Activated CD4-positive, alpha-beta memory T cell treated with anti-CD3 and anti-CD28 coated beads, Interleukin-2, amount 10 ng/mL, durations not matched to agents 7 days and 5 days (primary cell): ENCODE measurements around the gene GIMAP7. TPM values are rescaled to one million over a fixed set of nuclear protein-coding genes. Genes with fewer than 3 reads are reported as not detected.
"Not testable (repeated sequence)": the region's sequence is repeated elsewhere in the genome, so short reads cannot be mapped to it uniquely, and the experiment has no call there.

ENCODE experiments used
- CTCF ChIA-PET: fragments of 350-600 bp; sonication (Branson Sonifier 250); formaldehyde crosslinking; loops from one replicate; lab custom pipeline; 2021; ENCODE audit warnings: antibody characterized with exemption, inconsistent platforms; lab: Charles Lee
- POLR2A ChIA-PET: fragments of 350-600 bp; sonication (Branson Sonifier 250); formaldehyde crosslinking; loops from one replicate; lab custom pipeline; 2021; ENCODE audit warnings: antibody characterized with exemption; lab: Charles Lee
- DNase-seq: peaks from one replicate; pipeline ENCODE4 v3.0.0-alpha.2; 2020
- H3K27ac Mint-ChIP-seq: one replicate; pipeline ENCODE4 v1.8.0; 2021; ENCODE audit warnings: mild to moderate bottlenecking, mixed read lengths
- H3K27me3 Mint-ChIP-seq: one replicate; pipeline ENCODE4 v1.8.0; 2021; ENCODE audit warnings: mixed read lengths
- H3K36me3 Mint-ChIP-seq: one replicate; pipeline ENCODE4 v1.8.0; 2021; ENCODE audit warnings: low read depth, mixed read lengths
- H3K4me1 Mint-ChIP-seq: one replicate; pipeline ENCODE4 v1.8.0; 2021; ENCODE audit warnings: mixed read lengths
- H3K4me3 Mint-ChIP-seq: one replicate; pipeline ENCODE4 v1.8.0; 2021; ENCODE audit warnings: mild to moderate bottlenecking, mixed read lengths
- H3K9me3 Mint-ChIP-seq: one replicate; pipeline ENCODE4 v1.8.0; 2021; ENCODE audit warnings: mixed read lengths
- total RNA-seq, 2 experiments: library from RNA; stranded (reverse); gene quantifications; one replicate each; pipeline ENCODE4 v1.2.3, GENCODE V29; 2021

Gene GIMAP7
- total RNA-seq, 2 experiments from 2014 or later, result 169 to 171 TPM

DNA sequence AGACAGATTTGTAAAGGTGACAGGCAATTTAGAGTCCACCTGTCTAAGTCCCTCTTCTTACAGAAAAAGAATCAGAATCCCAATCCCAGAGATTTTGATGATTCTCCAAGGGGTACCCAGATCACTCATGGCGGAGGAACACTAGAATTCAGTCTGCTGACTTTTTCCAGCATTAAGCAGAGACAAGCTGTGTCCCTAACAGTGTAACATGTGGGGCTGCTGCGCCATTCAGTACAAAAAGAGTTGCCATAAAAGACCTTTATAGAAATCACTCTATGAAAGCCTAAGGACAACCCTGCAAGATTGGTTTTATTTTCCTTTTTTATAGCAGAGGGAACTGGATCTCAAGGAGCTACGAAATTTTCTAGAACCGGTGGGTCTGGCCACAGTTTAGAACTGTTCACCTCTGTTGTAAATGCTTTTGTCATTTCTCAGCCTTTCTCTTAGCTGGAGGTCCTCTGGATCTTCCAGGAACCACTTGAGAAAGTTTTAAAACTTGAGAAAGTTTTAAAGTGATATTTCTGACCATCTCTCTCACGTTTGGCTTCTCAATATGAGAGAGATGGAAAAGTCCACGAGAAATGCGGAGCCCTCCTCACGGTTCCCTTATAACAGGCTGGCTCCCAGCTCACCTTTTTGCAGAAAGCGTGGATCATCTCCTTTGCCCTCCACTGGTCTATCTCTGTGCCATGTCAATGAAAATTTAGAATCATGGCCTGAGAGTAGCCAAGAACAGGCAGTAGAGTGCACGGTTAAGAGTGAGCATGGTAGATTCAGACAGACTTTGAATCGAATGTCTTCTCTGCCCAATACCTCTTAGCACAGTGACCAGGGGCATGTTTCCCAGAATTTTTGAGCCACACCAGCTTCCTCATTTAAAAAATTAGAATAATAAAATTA lies 826 bp downstream of the GIMAP7 start:
- ChIA-PET CTCF (interaction anchor here (0.6 to 12.3 kb wide), 15 partner anchors 9 to 241 kb away, joined by 3 to 158 read pairs (median 4); partner anchors contain the start of genes GIMAP4, GIMAP5 and GIMAP8), POLR2A (interaction anchor here (0.6 to 12.3 kb wide), 36 partner anchors 9 to 240 kb away, joined by 3 to 396 read pairs (median 6); partner anchors contain the start of genes ACTR3C, GIMAP1, GIMAP2 and GIMAP4)
- Mint-ChIP-seq H3K36me3 (peaks cover 68% of the 10 kb centered on the region), H3K9me3 (peaks cover 8% of the 10 kb centered on the region), H3K4me3 (peak overlapping the region; percentile 100), H3K27ac (peak overlapping the region; percentile 100), H3K27me3 (no peaks in the 10 kb centered on the region), H3K4me1 (peaks cover 55% of the 10 kb centered on the region)
- DNase-seq, result peak; percentile 27

DNA sequence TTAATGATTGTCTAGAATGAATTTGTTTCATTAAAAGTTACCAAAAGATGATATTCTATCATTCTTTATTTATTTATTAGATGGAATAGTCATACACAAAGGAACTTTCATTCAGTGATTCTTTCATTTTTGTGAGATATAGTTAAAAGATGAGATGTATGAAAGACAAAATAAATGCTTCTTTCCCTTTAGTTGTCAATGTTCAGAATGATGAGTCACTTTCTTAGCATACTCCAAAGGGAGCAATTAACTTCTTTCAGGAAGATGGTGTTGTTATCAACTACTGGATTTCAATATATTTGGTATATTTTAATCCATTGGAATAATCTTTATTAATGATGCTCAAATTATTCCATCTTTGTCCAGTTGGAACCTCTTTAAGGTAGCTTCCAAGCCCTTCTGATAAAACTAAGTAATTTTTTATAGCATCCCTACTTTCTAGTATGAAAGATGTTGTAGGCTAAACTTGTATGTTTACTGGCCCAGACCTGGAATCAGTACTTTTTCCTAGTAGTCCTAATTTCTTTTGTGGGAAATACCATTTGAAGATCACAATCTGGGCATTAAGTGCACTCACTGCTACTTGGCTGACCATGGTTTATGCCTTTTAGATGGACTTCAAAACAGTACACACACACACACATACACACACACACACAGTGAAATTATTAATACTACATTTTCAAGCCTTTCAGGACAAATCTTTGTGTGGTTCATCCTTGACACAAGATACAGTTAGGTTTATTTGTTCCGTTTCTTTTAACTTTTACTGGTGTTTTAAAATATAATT lies 2.5 kb downstream of the GIMAP7 start:
- no peak for DNase-seq
- CTCF ChIA-PET, result interaction anchor here (1.4 to 12.3 kb wide), 2 partner anchors 13 to 66 kb away, joined by 3 to 158 read pairs; partner anchors contain the start of gene GIMAP8
- H3K9me3 Mint-ChIP-seq, result peaks cover 3% of the 10 kb centered on the region

DNA sequence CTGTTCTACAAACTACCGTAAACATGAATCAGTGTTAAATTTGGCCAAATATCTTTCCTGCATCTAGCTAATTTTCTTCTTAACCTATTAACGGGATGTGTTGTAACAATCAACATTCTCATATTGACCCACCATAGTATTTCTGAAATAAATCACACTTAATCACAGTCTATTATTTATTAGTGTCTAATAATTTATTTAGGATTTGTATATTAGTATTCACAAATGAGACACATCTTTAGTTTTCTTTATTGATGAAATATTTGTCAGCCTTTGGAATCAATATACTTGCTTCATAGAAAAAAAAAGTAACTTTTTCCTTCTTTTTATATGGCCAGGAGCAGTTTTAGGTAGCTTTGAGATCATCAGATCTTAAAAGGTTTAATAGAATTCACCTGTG lies 4.6 kb downstream of the GIMAP7 start:
- Mint-ChIP-seq H3K27ac (peak overlapping the region; percentile 88), H3K27me3 (no peaks in the 10 kb centered on the region), H3K36me3 (peaks cover 89% of the 10 kb centered on the region), H3K4me1 (peaks cover 38% of the 10 kb centered on the region), H3K4me3 (peak overlapping the region; percentile 100), H3K9me3 (peaks cover 9% of the 10 kb centered on the region)
- CTCF ChIA-PET, result interaction anchor here (1.1 to 12.3 kb wide), 3 partner anchors 69 to 225 kb away, joined by 3 to 158 read pairs (median 4); partner anchors contain the start of gene GIMAP8
- POLR2A ChIA-PET, result interaction anchor here (0.7 to 12.3 kb wide), 14 partner anchors 16 to 238 kb away, joined by 3 to 396 read pairs (median 8); partner anchors contain the start of genes GIMAP4, GIMAP5, GIMAP6 and GIMAP8
- DNase-seq, result no peak

More for the DNA sequence above, 2.5 kb downstream of the GIMAP7 start:
- peak overlapping the region; percentile 100 for H3K4me3 Mint-ChIP-seq
- H3K27me3 Mint-ChIP-seq, result no peaks in the 10 kb centered on the region
- peak overlapping the region; percentile 100 for H3K27ac Mint-ChIP-seq
- H3K4me1 Mint-ChIP-seq, result peaks cover 51% of the 10 kb centered on the region
- peaks cover 71% of the 10 kb centered on the region for H3K36me3 Mint-ChIP-seq
- POLR2A ChIA-PET, result interaction anchor here (1.1 to 12.3 kb wide), 12 partner anchors 9 to 239 kb away, joined by 3 to 396 read pairs (median 9); partner anchors contain the start of genes GIMAP4, GIMAP6 and GIMAP8

DNA sequence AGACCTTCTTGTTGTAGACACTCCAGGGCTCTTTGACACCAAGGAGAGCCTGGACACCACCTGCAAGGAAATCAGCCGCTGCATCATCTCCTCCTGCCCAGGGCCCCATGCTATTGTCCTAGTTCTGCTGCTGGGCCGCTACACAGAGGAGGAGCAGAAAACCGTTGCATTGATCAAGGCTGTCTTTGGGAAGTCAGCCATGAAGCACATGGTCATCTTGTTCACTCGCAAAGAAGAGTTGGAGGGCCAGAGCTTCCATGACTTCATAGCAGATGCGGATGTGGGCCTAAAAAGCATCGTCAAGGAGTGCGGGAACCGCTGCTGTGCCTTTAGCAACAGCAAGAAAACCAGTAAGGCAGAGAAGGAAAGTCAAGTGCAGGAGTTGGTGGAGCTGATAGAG lies 5.5 kb downstream of the GIMAP7 start:
- peaks cover 13% of the 10 kb centered on the region for H3K9me3 Mint-ChIP-seq
- CTCF ChIA-PET, result interaction anchor here (1.1 to 12.3 kb wide), 6 partner anchors 33 to 213 kb away, joined by 3 to 158 read pairs (median 4); partner anchors contain the start of genes GIMAP6 and GIMAP8
- peak overlapping the region; percentile 82 for H3K27ac Mint-ChIP-seq
- DNase-seq, result peak; percentile 49
- peaks cover 38% of the 10 kb centered on the region for H3K4me1 Mint-ChIP-seq
- H3K36me3 Mint-ChIP-seq, result peaks cover 90% of the 10 kb centered on the region
- POLR2A ChIA-PET, result interaction anchor here (0.7 to 12.3 kb wide), 10 partner anchors 12 to 235 kb away, joined by 3 to 396 read pairs (median 13); partner anchors contain the start of genes GIMAP4, GIMAP5 and GIMAP8
- no peaks in the 10 kb centered on the region for H3K27me3 Mint-ChIP-seq
- H3K4me3 Mint-ChIP-seq, result peak overlapping the region; percentile 100

DNA sequence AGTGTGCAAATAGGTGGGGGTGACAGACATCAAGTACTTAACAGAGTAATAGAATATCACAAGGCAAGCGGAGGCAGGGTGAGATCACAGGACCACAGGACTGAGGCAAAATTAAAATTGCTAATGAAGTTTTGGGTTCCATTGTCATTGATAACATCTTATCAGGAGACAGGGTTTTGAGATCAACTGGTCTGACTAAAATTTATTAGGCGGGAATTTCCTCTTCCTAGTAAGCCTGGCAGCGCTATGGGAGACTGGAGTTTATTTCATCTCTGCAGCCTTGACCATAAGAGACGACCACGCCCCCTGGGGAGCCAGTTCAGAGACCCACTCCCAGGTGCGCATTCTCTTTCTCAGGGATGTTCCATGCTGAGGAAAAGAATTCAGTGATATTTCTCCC lies 8.3 kb downstream of the GIMAP7 start:
- POLR2A ChIA-PET, DNase-seq, H3K27ac Mint-ChIP-seq, H3K4me3 Mint-ChIP-seq, H3K27me3 Mint-ChIP-seq, CTCF ChIA-PET: not testable (repeated sequence)
- H3K4me1 Mint-ChIP-seq, result peaks cover 38% of the 10 kb centered on the region
- peaks cover 81% of the 10 kb centered on the region for H3K36me3 Mint-ChIP-seq
- peaks cover 24% of the 10 kb centered on the region for H3K9me3 Mint-ChIP-seq

DNA sequence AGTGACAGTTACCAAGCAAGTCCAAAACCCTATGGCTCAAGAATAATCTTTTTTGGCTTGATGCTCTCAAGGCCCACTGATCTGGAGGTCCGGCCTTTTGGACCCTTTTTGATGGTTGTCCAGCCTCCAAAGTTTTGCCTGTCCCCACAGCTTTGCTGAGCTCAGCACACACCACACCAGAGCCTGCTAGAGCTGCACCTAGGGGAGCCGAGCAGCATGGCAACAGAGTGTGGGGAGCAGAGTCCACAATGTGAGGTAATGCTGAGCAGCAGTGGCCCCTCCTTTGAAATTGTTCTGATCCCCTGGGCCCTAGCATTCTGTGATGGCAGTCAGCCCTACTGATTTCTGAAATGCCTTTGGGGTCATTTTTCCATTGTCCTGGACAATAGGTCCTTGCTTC lies 9.3 kb downstream of the GIMAP7 start:
- Mint-ChIP-seq H3K4me3 (no peak overlapping the region), H3K9me3 (peaks cover 35% of the 10 kb centered on the region), H3K27me3 (no peaks in the 10 kb centered on the region), H3K4me1 (peaks cover 33% of the 10 kb centered on the region), H3K36me3 (peaks cover 80% of the 10 kb centered on the region), H3K27ac (no peak overlapping the region)
- CTCF ChIA-PET, result interaction anchor here (1.3 kb wide), 1 partner anchor 9 kb away, joined by 3 read pairs; the partner anchor contains the start of gene GIMAP7
- DNase-seq, result no peak
- POLR2A ChIA-PET, result interaction anchor here (1.0 kb wide), 1 partner anchor 208 kb away, joined by 3 read pairs; no protein-coding TSS in a partner anchor

DNA sequence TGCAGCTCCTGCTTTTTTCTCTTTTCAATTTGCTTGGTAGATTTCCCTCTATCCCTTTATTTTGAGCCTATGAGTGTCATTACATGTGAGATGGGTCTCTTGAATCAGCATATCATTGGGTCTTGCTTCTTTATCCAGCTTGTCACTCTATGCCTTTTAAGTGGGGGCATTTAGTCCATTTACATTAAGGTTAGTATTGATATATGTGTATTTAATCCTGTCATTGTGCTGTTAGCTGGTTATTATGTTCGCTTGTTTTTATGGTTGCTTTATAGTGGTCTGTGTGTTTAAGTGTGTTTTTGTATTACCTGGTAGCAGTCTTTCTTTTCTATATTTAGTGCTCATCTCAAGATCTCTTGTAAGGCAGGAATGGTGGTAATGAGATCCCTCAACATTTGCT lies 17.0 kb downstream of the GIMAP7 start:
- POLR2A ChIA-PET, result interaction anchor here (0.7 kb wide), 1 partner anchor 61 kb away, joined by 3 read pairs; no protein-coding TSS in a partner anchor
- CTCF ChIA-PET, result interaction anchor here (1.6 kb wide), 1 partner anchor 17 kb away, joined by 4 read pairs; the partner anchor contains the start of gene GIMAP7
- H3K27me3 Mint-ChIP-seq, result no peaks in the 10 kb centered on the region
- H3K27ac Mint-ChIP-seq, result no peak overlapping the region
- H3K4me3 Mint-ChIP-seq, result no peak overlapping the region
- peaks cover 4% of the 10 kb centered on the region for H3K4me1 Mint-ChIP-seq
- DNase-seq, result no peak
- peaks cover 68% of the 10 kb centered on the region for H3K36me3 Mint-ChIP-seq
- peaks cover 66% of the 10 kb centered on the region for H3K9me3 Mint-ChIP-seq

DNA sequence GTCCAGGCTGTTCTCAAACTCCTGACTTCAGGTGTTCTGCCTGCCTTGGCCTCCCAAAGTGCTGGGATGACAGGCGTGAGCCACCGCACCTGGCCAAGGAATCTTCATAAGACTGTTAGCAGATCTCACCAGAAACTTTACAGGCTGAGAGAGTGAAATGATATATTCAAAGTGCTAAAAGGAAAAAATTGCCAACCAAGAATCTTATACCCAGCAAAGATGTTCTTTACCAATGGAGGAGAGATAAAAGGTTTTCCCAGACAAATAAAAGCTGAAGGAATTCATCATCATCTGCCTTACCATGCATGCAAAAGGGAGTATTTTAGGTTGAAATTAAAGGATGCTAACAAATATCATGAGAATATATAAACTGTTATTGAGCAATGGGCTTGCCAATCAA lies 23.6 kb downstream of the GIMAP7 start:
- Mint-ChIP-seq H3K4me3 (no peak overlapping the region), H3K4me1 (peaks cover under 1% of the 10 kb centered on the region), H3K9me3 (peaks cover 53% of the 10 kb centered on the region), H3K27me3 (no peaks in the 10 kb centered on the region), H3K36me3 (peaks cover 70% of the 10 kb centered on the region), H3K27ac (no peak overlapping the region)
- no peak for DNase-seq
- ChIA-PET POLR2A (interaction anchor here (1.2 kb wide), 1 partner anchor 13 kb away, joined by 3 read pairs; no protein-coding TSS in a partner anchor), CTCF (interaction anchor here (0.8 kb wide), 1 partner anchor 89 kb away, joined by 4 read pairs; no protein-coding TSS in a partner anchor)

DNA sequence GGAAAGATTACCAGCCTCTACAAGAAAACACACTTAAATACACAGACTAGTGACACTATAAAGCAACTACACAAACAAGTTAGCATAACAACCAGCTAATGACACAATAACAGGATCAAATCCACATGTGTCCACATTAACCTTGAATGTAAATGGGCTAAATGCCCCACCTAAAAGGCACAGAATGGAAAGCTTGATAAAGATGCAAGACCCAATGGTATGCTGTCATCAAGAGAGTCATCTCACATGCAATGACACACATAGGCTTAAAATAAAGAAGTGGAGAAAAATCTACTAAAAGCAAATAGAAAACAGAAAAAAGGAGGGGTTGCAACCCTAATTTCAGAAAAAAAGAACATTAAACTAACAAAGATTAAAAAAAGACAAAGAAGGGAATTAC lies 38.5 kb downstream of the GIMAP7 start:
- DNase-seq, result no peak
- ChIA-PET CTCF (interaction anchor here (0.9 to 1.5 kb wide), 2 partner anchors 33 to 49 kb away, joined by 3 to 4 read pairs; no protein-coding TSS in a partner anchor), POLR2A (interaction anchor here (0.6 to 2.8 kb wide), 5 partner anchors 14 to 135 kb away, joined by 3 to 14 read pairs (median 4); partner anchors contain the start of genes GIMAP4 and GIMAP7)
- Mint-ChIP-seq H3K4me3 (no peak overlapping the region), H3K27me3 (no peaks in the 10 kb centered on the region), H3K4me1 (peaks cover 51% of the 10 kb centered on the region), H3K36me3 (peaks cover 79% of the 10 kb centered on the region), H3K27ac (no peak overlapping the region), H3K9me3 (peaks cover 61% of the 10 kb centered on the region)

DNA sequence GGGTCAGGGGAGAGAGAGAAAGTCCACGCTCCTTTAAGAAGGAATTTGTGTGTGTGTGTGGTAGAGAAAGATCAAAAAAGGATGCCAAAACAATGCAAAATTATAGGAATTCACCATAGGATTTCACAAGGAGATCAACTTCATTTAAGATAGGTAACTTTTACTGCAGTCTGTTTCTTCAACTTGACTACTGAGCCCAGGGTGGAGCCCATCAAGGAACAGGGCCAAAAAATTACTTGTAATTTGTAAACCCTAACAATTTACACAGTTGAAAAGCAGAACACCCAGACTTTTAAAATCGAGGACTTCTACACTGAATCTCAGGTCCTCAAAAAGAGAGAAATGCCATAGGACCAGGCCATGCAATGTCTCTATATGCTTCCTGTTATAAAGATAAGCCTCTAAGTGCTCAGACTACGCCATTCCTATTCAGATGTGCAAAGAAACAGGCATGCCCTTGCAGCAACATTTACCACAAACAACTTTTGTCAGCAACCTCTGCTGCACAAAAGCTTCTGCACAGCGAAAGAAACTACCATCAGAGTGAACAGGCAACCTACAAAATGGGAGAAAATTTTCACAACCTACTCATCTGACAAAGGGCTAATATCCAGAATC lies 42.0 kb downstream of the GIMAP7 start:
- peak; percentile 55 for DNase-seq
- peaks cover 55% of the 10 kb centered on the region for H3K4me1 Mint-ChIP-seq
- peak overlapping the region; percentile 97 for H3K27ac Mint-ChIP-seq
- ChIA-PET POLR2A (interaction anchor here (0.7 to 2.0 kb wide), 7 partner anchors 10 to 159 kb away, joined by 3 to 7 read pairs (median 4); partner anchors contain the start of genes GIMAP1, GIMAP4 and GIMAP7), CTCF (interaction anchor here (0.8 to 3.1 kb wide), 3 partner anchors 41 to 199 kb away, joined by 3 to 10 read pairs (median 3); no protein-coding TSS in a partner anchor)
- no peaks in the 10 kb centered on the region for H3K27me3 Mint-ChIP-seq
- peaks cover 80% of the 10 kb centered on the region for H3K36me3 Mint-ChIP-seq
- peaks cover 68% of the 10 kb centered on the region for H3K9me3 Mint-ChIP-seq
- peak overlapping the region; percentile 55 for H3K4me3 Mint-ChIP-seq

DNA sequence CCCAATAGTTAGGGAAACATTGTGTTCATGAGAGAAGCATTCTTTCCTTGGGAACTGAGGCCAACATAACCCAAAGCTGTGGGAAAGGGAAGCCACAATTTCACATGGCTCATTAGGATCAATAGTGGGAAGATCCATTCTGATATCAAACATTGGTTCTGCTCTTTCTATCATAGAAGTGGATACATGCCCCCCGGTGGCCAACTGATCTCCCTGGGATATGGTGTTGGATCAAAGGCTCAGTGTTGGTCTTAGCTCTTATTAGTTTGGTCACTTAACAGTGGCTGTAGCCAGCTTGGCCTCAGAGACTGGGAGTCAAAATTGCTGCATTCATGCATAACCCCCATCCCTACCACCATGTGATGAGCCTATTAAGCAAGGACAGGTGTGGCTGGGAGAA lies 45.8 kb downstream of the GIMAP7 start:
- peaks cover 56% of the 10 kb centered on the region for H3K4me1 Mint-ChIP-seq
- CTCF ChIA-PET, result interaction anchor here (4.9 kb wide), 1 partner anchor 112 kb away, joined by 21 read pairs; no protein-coding TSS in a partner anchor

More for the DNA sequence above, 45.8 kb downstream of the GIMAP7 start:
- Mint-ChIP-seq H3K27me3 (no peaks in the 10 kb centered on the region), H3K36me3 (peaks cover 65% of the 10 kb centered on the region), H3K4me3 (no peak overlapping the region), H3K9me3 (peaks cover 40% of the 10 kb centered on the region), H3K27ac (no peak overlapping the region)
- no peak for DNase-seq
- POLR2A ChIA-PET, result no interaction called here
